H1 (cell line): ENCODE data around the gene ALG2. TPM values are rescaled to one million over a fixed set of nuclear protein-coding genes. Genes with fewer than 3 reads are reported as not detected.
A peak's percentile ranks its signal among the peaks of the same experiment; 100 is the strongest.

Experiments used
- CTCF ChIA-PET: fragments of 300-600 bp; sonication (Branson Sonifier 250); formaldehyde crosslinking; loops from one replicate; lab custom pipeline; 2021; ENCODE audit not compliant: partially characterized antibody; lab: Charles Lee
- POLR2A ChIA-PET: fragments of 300-600 bp; sonication (Branson Sonifier 250); formaldehyde crosslinking; loops from one replicate; lab custom pipeline; 2021; ENCODE audit warnings: inconsistent platforms; ENCODE audit not compliant: partially characterized antibody; lab: Charles Lee
- DNase-seq, 2 experiments: peaks; one replicate each; pipeline versions ENCODE4 v3.0.0 to v3.0.0-alpha.2; 2010 to 2022; ENCODE audit warnings: low spot score in 2 of 2, low read depth in 1 of 2, mixed read lengths in 1 of 2
- FAIRE-seq: peaks from 2 replicates; lab custom pipeline; 2011; peaks lifted over from hg19 to GRCh38; lab: Jason Lieb, UNC
- H2AFZ ChIP-seq: 2 replicates; pipeline ENCODE4 v1.8.1; 2012; ENCODE audit warnings: low read length, inconsistent platforms
- H2AK5ac ChIP-seq: 2 replicates; pipeline ENCODE4 v1.6.1; 2013; ENCODE audit warnings: low read depth, low read length
- H2BK120ac ChIP-seq: replicated peaks from 2 replicates; pipeline ENCODE3; 2013; ENCODE audit warnings: low read depth, low read length, inconsistent platforms
- H2BK12ac ChIP-seq: 2 replicates; pipeline ENCODE4 v1.6.1; 2013; ENCODE audit warnings: low read depth, low read length
- H2BK15ac ChIP-seq: 2 replicates; pipeline ENCODE4 v1.6.1; 2013; ENCODE audit warnings: low read length
- H2BK20ac ChIP-seq: 2 replicates; pipeline ENCODE4 v1.6.1; 2013; ENCODE audit warnings: low read length
- H2BK5ac ChIP-seq: 2 replicates; pipeline ENCODE4 v1.6.1; 2013; ENCODE audit warnings: low read depth, low read length
- H3K14ac ChIP-seq: 2 replicates; pipeline ENCODE4 v1.6.1; 2013; ENCODE audit warnings: inconsistent platforms; ENCODE audit not compliant: insufficient read length
- H3K18ac ChIP-seq: 2 replicates; pipeline ENCODE4 v1.6.1; 2013; ENCODE audit warnings: low read length; ENCODE audit errors: extremely low read depth
- H3K23ac ChIP-seq: 2 replicates; pipeline ENCODE4 v1.6.1; 2013; ENCODE audit warnings: inconsistent platforms; ENCODE audit not compliant: insufficient read length
- H3K23me2 ChIP-seq: 2 replicates; pipeline ENCODE4 v1.6.1; 2013; ENCODE audit warnings: low read depth, low read length
- H3K27ac ChIP-seq: 2 replicates; pipeline ENCODE4 v1.6.1; 2011; ENCODE audit warnings: low read depth, low read length, inconsistent platforms
- H3K27me3 ChIP-seq, 4 experiments: replicated peaks in 1 of 4; 1 replicate in 1 of 4; 2 replicates in 3 of 4; pipeline versions ENCODE4 v1.6.1 to v1.8.1; 2011 to 2013; ENCODE audit warnings: low read length in 3 of 4, mild to moderate bottlenecking in 3 of 4, inconsistent platforms in 2 of 4, mixed read lengths in 2 of 4, moderate library complexity in 1 of 4; ENCODE audit not compliant: control insufficient read depth in 3 of 4, insufficient read depth in 3 of 4; ENCODE audit errors: extremely low read depth in 1 of 4
- H3K36me3 ChIP-seq, 4 experiments: 2 replicates each; pipeline versions ENCODE4 v1.6.1 to v1.8.1; 2011 to 2013; ENCODE audit warnings: mild to moderate bottlenecking in 4 of 4, low read length in 3 of 4, moderate library complexity in 2 of 4, control low read depth in 1 of 4, inconsistent platforms in 1 of 4; ENCODE audit not compliant: insufficient read depth in 4 of 4, control insufficient read depth in 2 of 4
- H3K4ac ChIP-seq: replicated peaks from 2 replicates; pipeline ENCODE3; 2013; ENCODE audit warnings: low read length, low read depth, mixed read lengths, inconsistent platforms; ENCODE audit not compliant: insufficient read length
- H3K4me1 ChIP-seq, 4 experiments: replicated peaks in 1 of 4; 1 replicate in 1 of 4; 2 replicates in 3 of 4; pipeline versions ENCODE4 v1.6.1 to v1.8.1; 2011 to 2013; ENCODE audit warnings: low read length in 3 of 4, inconsistent platforms in 2 of 4, mixed read lengths in 1 of 4; ENCODE audit not compliant: insufficient read depth in 4 of 4, control insufficient read depth in 3 of 4
- H3K4me2 ChIP-seq, 2 experiments: 2 replicates each; pipeline versions ENCODE4 v1.6.1 to v1.8.1; 2011 to 2013; ENCODE audit warnings: low read depth in 2 of 2, low read length in 2 of 2, control low read depth in 1 of 2, inconsistent platforms in 1 of 2, mild to moderate bottlenecking in 1 of 2; ENCODE audit not compliant: insufficient read depth in 1 of 2
- H3K4me3 ChIP-seq, 4 experiments: fragments of 200-600, 300-600 bp in 1 of 4; sonication (generic), shearing (Covaris generic), sonication (Bioruptor Twin) in 1 of 4; 2 replicates each; pipeline versions ENCODE4 v1.5.1 to v1.8.1; 2011 to 2016; ENCODE audit warnings: low read length in 4 of 4, low read depth in 3 of 4, control low read depth in 2 of 4, inconsistent platforms in 2 of 4, mild to moderate bottlenecking in 2 of 4, mixed read lengths in 1 of 4, moderate library complexity in 1 of 4; ENCODE audit not compliant: insufficient read depth in 2 of 4; ENCODE audit errors: extremely low read depth in 1 of 4
- H3K56ac ChIP-seq: replicated peaks from 2 replicates; pipeline ENCODE3; 2013; ENCODE audit warnings: low read depth, mild to moderate bottlenecking, mixed read lengths, low read length, inconsistent platforms; ENCODE audit not compliant: insufficient read length
- H3K79me1 ChIP-seq: 2 replicates; pipeline ENCODE4 v1.6.1; 2013; ENCODE audit warnings: low read depth, low read length, control low read depth
- H3K79me2 ChIP-seq, 2 experiments: 2 replicates each; pipeline versions ENCODE4 v1.6.1 to v1.8.1; 2012 to 2013; ENCODE audit warnings: low read length in 2 of 2, mild to moderate bottlenecking in 2 of 2, inconsistent platforms in 1 of 2; ENCODE audit not compliant: insufficient read depth in 2 of 2, control insufficient read depth in 1 of 2
- H3K9ac ChIP-seq, 4 experiments: replicated peaks in 1 of 4; 1 replicate in 1 of 4; 2 replicates in 3 of 4; pipeline versions ENCODE4 v1.6.1 to v1.8.1; 2011 to 2013; ENCODE audit warnings: low read depth in 3 of 4, low read length in 3 of 4, control low read depth in 2 of 4, mild to moderate bottlenecking in 2 of 4, moderate library complexity in 2 of 4, inconsistent platforms in 1 of 4; ENCODE audit errors: extremely low read depth in 1 of 4
- H3K9me3 ChIP-seq, 2 experiments: 2 replicates each; pipeline versions ENCODE4 v1.6.1 to v1.8.1; 2012 to 2013; ENCODE audit warnings: mild to moderate bottlenecking in 2 of 2, moderate library complexity in 2 of 2, control low read depth in 1 of 2, inconsistent platforms in 1 of 2, low read depth in 1 of 2, low read length in 1 of 2, mixed read lengths in 1 of 2; ENCODE audit not compliant: insufficient read depth in 2 of 2
- H4K20me1 ChIP-seq, 2 experiments: replicated peaks in 1 of 2; 2 replicates each; pipeline versions ENCODE3 to v1.8.1; 2011 to 2013; ENCODE audit warnings: inconsistent platforms in 2 of 2, low read length in 2 of 2, mild to moderate bottlenecking in 1 of 2; ENCODE audit not compliant: insufficient read depth in 2 of 2, control insufficient read depth in 1 of 2
- H4K5ac ChIP-seq: 2 replicates; pipeline ENCODE4 v1.6.1; 2013; ENCODE audit warnings: low read length, low read depth, mixed read lengths, inconsistent platforms; ENCODE audit not compliant: insufficient read length
- H4K8ac ChIP-seq: 2 replicates; pipeline ENCODE4 v1.8.0; 2013; ENCODE audit warnings: mild to moderate bottlenecking, moderate library complexity, low read length, inconsistent platforms; ENCODE audit not compliant: insufficient read depth; ENCODE audit errors: extremely low read depth
- H4K91ac ChIP-seq: replicated peaks from 2 replicates; pipeline ENCODE3; 2013; ENCODE audit warnings: low read length, mixed read lengths, inconsistent platforms; ENCODE audit not compliant: insufficient read length
- CHD2 ChIP-seq: IDR thresholded peaks from 2 replicates; pipeline ENCODE4 v1.6.1; 2012; ENCODE audit warnings: low read length, improper control_type of control experiment
- EP300 ChIP-seq, 2 experiments: IDR thresholded peaks; 1 replicate in 1 of 2; 2 replicates in 1 of 2; pipeline ENCODE4 v1.6.1; 2011 to 2012; ENCODE audit warnings: low read depth in 2 of 2, low read length in 2 of 2, mild to moderate bottlenecking in 2 of 2, borderline replicate concordance in 1 of 2, inconsistent platforms in 1 of 2, moderate library complexity in 1 of 2
- WGBS, 2 experiments: shearing (Covaris generic) in 1 of 2; methylation state at CpG; one replicate each; pipeline versions ENCODE4 v1.1.6 to v1.1.7; 2013 to 2015; ENCODE audit warnings: low lambda C conversion rate in 2 of 2, mixed read lengths in 2 of 2, inconsistent platforms in 1 of 2, low coverage in 1 of 2, missing lambda C conversion rate in 1 of 2; ENCODE audit not compliant: insufficient replicate concordance in 2 of 2, insufficient coverage in 1 of 2, insufficient read length in 1 of 2; ENCODE audit errors: extremely low coverage in 1 of 2, missing lambda C conversion rate in 1 of 2; 5-methylcytosine and 5-hydroxymethylcytosine counted together
- polyA plus RNA-seq, 7 experiments: library from polyadenylated mRNA; depleted of rRNA in 3 of 7; stranded (reverse) in 5 of 7; unstranded in 2 of 7; fragments of >200 nt in 5 of 7; fragments of 200-250 nt in 2 of 7; gene quantifications; 1 replicate in 5 of 7; 2 replicates in 1 of 7; 4 replicates in 1 of 7; pipeline versions ENCODE4 v1.2.1 to v1.2.3, GENCODE V29; 2011 to 2013; ENCODE audit warnings: missing spikeins in 2 of 7, mixed read lengths in 2 of 7
- total RNA-seq: library from RNA; stranded (reverse); fragmentation: NEBNext Ultra II Directional; extraction: Animal tissue kit (Norgen Biotek cat#: 25700); gene quantifications from 2 replicates; pipeline ENCODE4 v1.2.1, GENCODE V29; 2021
- TF ChIP-seq, protein P1 (sequence below): IDR thresholded peaks from 2 replicates; pipeline ENCODE4 v1.6.1; 2012; ENCODE audit warnings: inconsistent platforms

The ALG2 gene
- total and polyA plus RNA-seq, 2 of the 8 experiments (the other 6 are each of a cell fraction or from before 2014, with no cell fraction given) = 27.1 to 30.7 TPM

DNA sequence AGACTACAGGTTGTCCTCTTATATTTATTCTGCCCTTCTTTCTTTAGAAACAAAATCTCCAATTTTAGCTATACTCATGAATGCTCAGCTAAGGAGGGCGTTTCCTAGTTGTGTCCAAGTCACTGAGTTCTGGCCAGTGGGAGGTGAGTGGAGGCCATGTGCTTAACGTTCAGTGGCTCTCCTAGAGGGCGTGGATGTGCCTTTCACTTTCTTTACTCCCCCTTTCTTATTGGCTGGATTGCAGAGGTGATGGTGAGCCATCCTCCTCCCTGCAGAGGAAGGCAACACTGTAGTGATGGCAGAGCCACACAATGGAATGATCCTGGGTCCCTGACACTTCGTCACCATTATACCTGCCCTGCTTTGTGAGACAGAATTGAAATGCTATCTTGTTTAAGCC, 54.6 kb downstream of the ALG2 start:
- Histone ChIP-seq H3K4me2 (no peak overlapping the region), H2BK5ac (no peak overlapping the region), H2BK15ac (no peak overlapping the region; the same call in 1 of the 2 replicates), H3K4ac (no peak overlapping the region), H3K79me2 (no peaks in the 10 kb centered on the region), H3K56ac (no peak overlapping the region), H2BK20ac (peak overlapping the region; percentile 56; the same call in 1 of the 2 replicates), H3K36me3 (no peaks in the 10 kb centered on the region; a peak in 1 of 8 replicates), H4K8ac (no peak overlapping the region), H3K79me1 (no peaks in the 10 kb centered on the region), H2BK12ac (no peak overlapping the region), H4K20me1 (no peaks in the 10 kb centered on the region), H2AK5ac (no peak overlapping the region), H3K27me3 (no peaks in the 10 kb centered on the region; a peak in 1 of 7 replicates), H2AFZ (no peak overlapping the region), H3K27ac (no peak overlapping the region), H4K91ac (no peak overlapping the region), H3K9me3 (no peaks in the 10 kb centered on the region), H3K14ac (no peak overlapping the region), H2BK120ac (no peak overlapping the region), H3K23me2 (peaks cover 4% of the 10 kb centered on the region; the same call in 1 of the 2 replicates), H3K4me3 (no peak overlapping the region), H3K9ac (no peak overlapping the region), H3K18ac (no peak overlapping the region), H3K23ac (no peak overlapping the region), H4K5ac (no peak overlapping the region), H3K4me1 (peaks cover 9 to 24% (median 13%) of the 10 kb centered on the region in 4 experiments)
- 78% methylated on average over 4 of the region's 4 CpGs; no CpG with 5 or more reads in 1 of the 2 experiments for WGBS, 2 experiments
- ChIA-PET CTCF (interaction anchor here (1.0 to 1.3 kb wide), 5 partner anchors 9 to 66 kb away, joined by 3 to 6 read pairs (median 3); no protein-coding TSS in a partner anchor), POLR2A (interaction anchor here (1.3 to 2.0 kb wide), 2 partner anchors 8 to 17 kb away, joined by 5 read pairs; no protein-coding TSS in a partner anchor)
- DNase-seq (no peak), FAIRE-seq (no peak)
- no peak for TF ChIP-seq CHD2
- TF ChIP-seq, protein P1, sequence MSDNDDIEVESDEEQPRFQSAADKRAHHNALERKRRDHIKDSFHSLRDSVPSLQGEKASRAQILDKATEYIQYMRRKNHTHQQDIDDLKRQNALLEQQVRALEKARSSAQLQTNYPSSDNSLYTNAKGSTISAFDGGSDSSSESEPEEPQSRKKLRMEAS = peak; percentile 36; the same call in 1 of the 2 replicates
- TF ChIP-seq EP300 (IDR thresholded peaks at IDR 0.05; ENCODE audit: borderline replicate concordance in 1 of 2, low read depth in 2 of 2, low read length in 2 of 2) = no peak
